Fibroblast of lung (primary cell): Measurements from ENCODE around the gene TOR4A. TPM values are rescaled to one million over a fixed set of nuclear protein-coding genes. Genes with fewer than 3 reads are reported as not detected.

Experiments
- DNase-seq, 2 donors: peaks; one replicate each; pipeline versions ENCODE4 v3.0.0 to v3.0.0-alpha.2; 2010; ENCODE audit warnings: low read depth in 2 of 2
- H2AFZ ChIP-seq: 2 replicates; pipeline ENCODE4 v1.5.1; 2012; ENCODE audit warnings: low read length, control low read depth, inconsistent platforms
- H3K27ac ChIP-seq: 2 replicates; pipeline ENCODE4 v1.5.1; 2011; ENCODE audit warnings: low read length, control low read depth; ENCODE audit not compliant: insufficient read depth
- H3K27me3 ChIP-seq: 2 replicates; pipeline ENCODE4 v1.5.1; 2011; ENCODE audit warnings: mild to moderate bottlenecking, low read length; ENCODE audit not compliant: control insufficient read depth, insufficient read depth
- H3K36me3 ChIP-seq: 2 replicates; pipeline ENCODE4 v1.5.1; 2011; ENCODE audit warnings: low read length; ENCODE audit not compliant: control insufficient read depth, insufficient read depth
- H3K4me1 ChIP-seq: 2 replicates; pipeline ENCODE4 v1.5.1; 2011; ENCODE audit warnings: low read length; ENCODE audit not compliant: control insufficient read depth, insufficient read depth; ENCODE audit errors: extremely low read depth
- H3K4me2 ChIP-seq: 2 replicates; pipeline ENCODE4 v1.5.1; 2011; ENCODE audit warnings: low read length, control low read depth; ENCODE audit not compliant: insufficient read depth; ENCODE audit errors: extremely low read depth
- H3K4me3 ChIP-seq, 4 experiments: fragments of 200-600 bp in 1 of 4; sonication (generic) in 1 of 4; replicated peaks in 1 of 4; 2 replicates each; pipeline ENCODE4 v1.5.1; 2011 to 2016; ENCODE audit warnings: low read length in 4 of 4, low read depth in 3 of 4, mild to moderate bottlenecking in 3 of 4, control low read depth in 2 of 4, inconsistent platforms in 1 of 4, mixed read lengths in 1 of 4; ENCODE audit not compliant: insufficient read depth in 1 of 4; ENCODE audit errors: control extremely low read depth in 1 of 4
- H3K79me2 ChIP-seq: 2 replicates; pipeline ENCODE4 v1.5.1; 2012; ENCODE audit warnings: mild to moderate bottlenecking, low read length, inconsistent platforms; ENCODE audit not compliant: control insufficient read depth, insufficient read depth
- H3K9ac ChIP-seq: 2 replicates; pipeline ENCODE4 v1.5.1; 2011; ENCODE audit warnings: mild to moderate bottlenecking, low read length, control low read depth; ENCODE audit not compliant: insufficient read depth
- H3K9me3 ChIP-seq: 2 replicates; pipeline ENCODE4 v1.5.1; 2012; ENCODE audit warnings: low read depth, low read length; ENCODE audit not compliant: control insufficient read depth, insufficient read depth
- H4K20me1 ChIP-seq: 2 replicates; pipeline ENCODE4 v1.5.1; 2011; ENCODE audit warnings: low read length; ENCODE audit not compliant: control insufficient read depth, insufficient read depth; ENCODE audit errors: extremely low read depth
- EZH2 ChIP-seq: IDR thresholded peaks from 2 replicates; pipeline ENCODE4 v1.5.1; 2012; ENCODE audit warnings: low read length, control low read depth, mild to moderate bottlenecking; ENCODE audit errors: missing control alignments
- polyA minus RNA-seq: library from RNA; depleted of rRNA, polyadenylated mRNA; stranded (reverse); fragments of >200 nt; gene quantifications from 2 replicates; pipeline ENCODE4 v1.2.3, GENCODE V29; 2011; ENCODE audit warnings: low replicate concordance
- polyA plus RNA-seq, 2 donors: library from polyadenylated mRNA; depleted of rRNA in 1 of 2; stranded (reverse) in 1 of 2; unstranded in 1 of 2; fragments of >200 nt; gene quantifications; 2 replicates each; pipeline ENCODE4 v1.2.1, GENCODE V29; 2011 to 2012; ENCODE audit warnings: missing spikeins in 1 of 2
- total RNA-seq: library from RNA; depleted of rRNA; stranded (reverse); fragments of >200 nt; gene quantifications from 2 replicates; pipeline ENCODE4 v1.2.1, GENCODE V29; 2014
- TF ChIP-seq, protein P1 (sequence below), 2 donors: IDR thresholded peaks in 1 of 2; conservative IDR thresholded peaks in 1 of 2; 1 replicate in 1 of 2; 2 replicates in 1 of 2; pipeline ENCODE4 v1.5.1; 2011 to 2012; ENCODE audit warnings: low read length in 2 of 2, control low read depth in 1 of 2, inconsistent platforms in 1 of 2, low read depth in 1 of 2, mild to moderate bottlenecking in 1 of 2

TOR4A gene
- total RNA-seq, result 12.6 and 22.1 TPM in 2 replicates
- 3.3 and 11.3 TPM in 2 replicates for polyA plus RNA-seq
- 5.7 and 24.5 TPM in 2 replicates for polyA plus RNA-seq (2012)
- polyA minus RNA-seq, result 8.6 and 25.1 TPM in 2 replicates

DNA sequence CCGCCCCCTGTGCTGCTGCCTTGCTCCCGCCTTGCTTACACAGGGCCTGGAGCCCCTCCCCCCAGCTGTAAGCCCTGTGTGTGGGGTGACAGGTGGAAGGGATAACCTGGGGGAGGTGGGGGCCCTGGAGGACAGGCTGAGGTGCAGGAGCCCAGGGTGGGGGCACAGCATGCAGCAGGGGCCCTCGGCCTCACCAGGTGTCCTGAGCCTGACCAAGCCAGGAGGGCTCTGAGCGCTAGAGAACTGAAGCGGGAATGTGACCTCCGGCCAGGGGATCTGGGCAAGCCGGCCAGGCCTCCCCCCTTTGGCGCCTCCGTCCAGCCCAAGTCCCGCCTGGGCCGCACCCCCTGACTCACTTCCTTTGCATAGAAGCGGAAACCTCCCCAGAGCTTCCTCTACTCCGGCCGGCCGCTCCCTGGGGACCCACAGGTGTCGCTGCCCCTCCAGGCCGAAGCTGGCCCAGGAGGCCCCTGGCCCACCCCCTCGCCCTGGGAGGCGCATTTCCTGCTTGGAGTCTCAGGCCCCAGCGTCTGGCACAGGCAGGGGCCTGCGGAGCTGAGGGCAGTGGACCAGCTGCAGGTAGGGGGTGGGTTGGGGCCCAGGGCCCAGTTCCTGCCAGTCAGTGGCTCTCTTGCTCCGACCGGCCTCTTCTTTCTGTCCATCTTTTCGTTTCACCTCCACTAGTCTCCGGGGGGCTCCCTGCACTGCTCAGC lies at the start of gene TOR4A:
TOR4A (plus strand) TSS at position 398 of the 713 bp plus-strand sequence. CDS start 964 bp downstream, outside the sequence.
- H3K27ac ChIP-seq, result peak within 1 kb of the TSS; percentile 82

DNA sequence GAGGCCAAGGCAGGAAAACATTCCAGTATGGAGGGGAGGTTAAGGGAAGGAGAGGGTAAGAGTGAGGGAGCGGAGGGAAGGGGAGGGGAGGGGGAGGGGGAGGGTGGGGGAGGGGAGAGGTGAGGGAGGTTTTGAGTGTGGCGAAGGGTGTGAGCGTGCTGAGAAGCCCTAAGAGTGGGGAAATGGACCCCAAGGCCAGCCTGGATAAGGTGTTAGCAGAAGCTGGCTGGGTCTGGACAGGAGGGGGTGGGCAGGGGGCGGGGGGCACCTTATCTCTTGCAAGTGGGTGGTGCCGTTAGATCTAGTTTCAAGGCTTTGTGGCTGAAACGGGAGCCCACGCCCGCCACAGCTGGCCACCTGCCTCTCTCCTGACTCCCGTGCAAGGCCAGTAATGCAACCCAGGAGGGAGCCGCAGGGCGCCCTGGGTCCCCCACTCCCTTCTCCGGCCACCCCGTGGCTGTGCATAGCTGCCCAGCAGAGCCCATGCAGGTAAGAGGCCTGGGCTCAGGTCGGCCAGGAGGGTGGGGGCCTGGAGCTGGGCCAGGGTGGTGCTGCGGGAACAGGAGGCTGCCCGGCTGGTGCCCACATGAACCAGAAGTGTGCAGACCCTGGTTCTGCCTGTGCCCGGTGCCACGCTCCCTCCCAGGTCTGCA lies 49.5 kb upstream of the TOR4A start:
- H3K9ac ChIP-seq, result no peak overlapping the region
- no peak for DNase-seq
- H3K4me3 ChIP-seq, result no peak overlapping the region
- no peak for TF ChIP-seq EZH2
- TF ChIP-seq, protein P1, sequence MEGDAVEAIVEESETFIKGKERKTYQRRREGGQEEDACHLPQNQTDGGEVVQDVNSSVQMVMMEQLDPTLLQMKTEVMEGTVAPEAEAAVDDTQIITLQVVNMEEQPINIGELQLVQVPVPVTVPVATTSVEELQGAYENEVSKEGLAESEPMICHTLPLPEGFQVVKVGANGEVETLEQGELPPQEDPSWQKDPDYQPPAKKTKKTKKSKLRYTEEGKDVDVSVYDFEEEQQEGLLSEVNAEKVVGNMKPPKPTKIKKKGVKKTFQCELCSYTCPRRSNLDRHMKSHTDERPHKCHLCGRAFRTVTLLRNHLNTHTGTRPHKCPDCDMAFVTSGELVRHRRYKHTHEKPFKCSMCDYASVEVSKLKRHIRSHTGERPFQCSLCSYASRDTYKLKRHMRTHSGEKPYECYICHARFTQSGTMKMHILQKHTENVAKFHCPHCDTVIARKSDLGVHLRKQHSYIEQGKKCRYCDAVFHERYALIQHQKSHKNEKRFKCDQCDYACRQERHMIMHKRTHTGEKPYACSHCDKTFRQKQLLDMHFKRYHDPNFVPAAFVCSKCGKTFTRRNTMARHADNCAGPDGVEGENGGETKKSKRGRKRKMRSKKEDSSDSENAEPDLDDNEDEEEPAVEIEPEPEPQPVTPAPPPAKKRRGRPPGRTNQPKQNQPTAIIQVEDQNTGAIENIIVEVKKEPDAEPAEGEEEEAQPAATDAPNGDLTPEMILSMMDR (conservative IDR thresholded peaks at IDR 0.05 in 1 of 2, IDR thresholded peaks at IDR 0.05 in 1 of 2; ENCODE audit: low read depth in 1 of 2, low read length in 2 of 2), result no peak
- no peaks in the 10 kb centered on the region for H4K20me1 ChIP-seq
- H3K27me3 ChIP-seq, result no peaks in the 10 kb centered on the region
- H2AFZ ChIP-seq, result no peak overlapping the region
- no peaks in the 10 kb centered on the region for H3K36me3 ChIP-seq
- H3K4me2 ChIP-seq, result no peak overlapping the region
- H3K27ac ChIP-seq, result no peak overlapping the region
- H3K79me2 ChIP-seq, result no peaks in the 10 kb centered on the region
- H3K4me1 ChIP-seq, result peaks cover 1% of the 10 kb centered on the region
- H3K9me3 ChIP-seq, result no peaks in the 10 kb centered on the region

More for the DNA sequence above, at the start of gene TOR4A:
- H3K9ac ChIP-seq, result peak within 1 kb of the TSS; percentile 59
- TF ChIP-seq EZH2, result no peak
- TF ChIP-seq, protein P1 (conservative IDR thresholded peaks at IDR 0.05 in 1 of 2, IDR thresholded peaks at IDR 0.05 in 1 of 2; ENCODE audit: low read depth in 1 of 2, low read length in 2 of 2), result peak in 1 of 2 donors; percentile 6
- H3K79me2 ChIP-seq, result peaks cover 26% of the 10 kb centered on the region
- H3K27me3 ChIP-seq, result no peaks in the 10 kb centered on the region
- H3K36me3 ChIP-seq, result peaks cover 23% of the 10 kb centered on the region
- H4K20me1 ChIP-seq, result no peaks in the 10 kb centered on the region
- H3K4me3 ChIP-seq, result peak within 1 kb of the TSS; percentile 67 to 86 (median 73)
- H2AFZ ChIP-seq, result no peak within 1 kb of the TSS
- H3K4me2 ChIP-seq, result peak within 1 kb of the TSS; percentile 81
- DNase-seq, result peak; percentile 87
- H3K4me1 ChIP-seq, result peaks cover 10% of the 10 kb centered on the region
- H3K9me3 ChIP-seq, result no peaks in the 10 kb centered on the region

GRCh38 chr9:137228506-137228967 lies 49.0 kb upstream of the TOR4A start:
- Histone ChIP-seq H4K20me1 (no peaks in the 10 kb centered on the region), H3K9me3 (no peaks in the 10 kb centered on the region), H3K27ac (no peak overlapping the region), H3K27me3 (no peaks in the 10 kb centered on the region), H3K79me2 (no peaks in the 10 kb centered on the region), H3K9ac (no peak overlapping the region), H3K36me3 (no peaks in the 10 kb centered on the region), H3K4me2 (no peak overlapping the region), H2AFZ (no peak overlapping the region), H3K4me1 (no peaks in the 10 kb centered on the region), H3K4me3 (no peak overlapping the region)
- TF ChIP-seq EZH2, result no peak
- TF ChIP-seq, protein P1 (conservative IDR thresholded peaks at IDR 0.05 in 1 of 2, IDR thresholded peaks at IDR 0.05 in 1 of 2; ENCODE audit: low read depth in 1 of 2, low read length in 2 of 2), result no peak
- no peak for DNase-seq
